ENCODE results near the gene CARF. TPM values are rescaled to one million over a fixed set of nuclear protein-coding genes. Genes with fewer than 3 reads are reported as not detected.

The CARF gene
- polyA plus RNA-seq, 1 of the 3 experiments (the other 2 are of a cell fraction), result 4.6 TPM

DNA sequence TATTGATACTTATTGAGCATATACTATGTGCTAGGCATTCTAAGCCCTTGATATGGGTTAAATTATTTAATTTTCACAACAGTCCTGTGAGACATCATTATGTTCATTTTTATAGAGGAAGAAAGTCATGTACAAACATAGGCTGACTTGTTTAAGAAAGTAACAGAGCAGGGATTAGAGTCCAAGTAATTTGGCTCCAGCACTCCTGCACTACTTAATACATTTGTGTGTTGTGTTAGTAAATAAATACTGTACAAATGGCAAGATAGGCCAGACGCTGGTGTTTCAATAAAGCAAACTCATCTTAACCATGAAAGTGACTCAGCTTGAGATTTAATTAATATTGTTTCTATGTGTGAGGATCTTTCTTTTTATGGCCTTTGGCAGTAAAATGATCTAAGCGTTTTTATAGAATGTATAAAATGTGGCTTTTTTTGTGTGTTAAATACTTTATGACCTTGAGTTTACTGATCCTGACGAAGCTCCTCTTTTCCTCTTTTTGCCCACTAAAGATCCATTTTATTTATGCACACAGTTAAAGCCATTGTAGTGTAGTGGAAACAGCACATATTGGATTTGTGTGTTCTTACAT is 123.9 kb downstream of the CARF start:
- CTCF ChIA-PET, result interaction anchor here (1.1 kb wide), 1 partner anchor 10 kb away, joined by 4 read pairs; no protein-coding TSS in a partner anchor
- Histone ChIP-seq H4K20me1 (ENCODE audit: insufficient read depth) (no peaks in the 10 kb centered on the region), H3K9ac (no peak overlapping the region), H3K27ac (ENCODE audit: low read depth in 2 of 2, low read length in 1 of 2) (no peak overlapping the region), H3K4me3 (ENCODE audit: low read depth in 2 of 2, low read length in 1 of 2) (no peak overlapping the region), H3K36me3 (replicated peaks in 1 of 2; ENCODE audit: control insufficient read depth in 1 of 2, insufficient read depth in 2 of 2, low read length in 1 of 2) (peaks cover 0 to 3% of the 10 kb centered on the region in 2 experiments), H3K79me2 (ENCODE audit: insufficient read depth) (peaks cover 65% of the 10 kb centered on the region; the same call in 1 of the 2 replicates), H2AFZ (ENCODE audit: low read depth) (no peak overlapping the region), H3K9me3 (no peaks in the 10 kb centered on the region), H3K4me1 (ENCODE audit: control insufficient read depth in 1 of 2, insufficient read depth in 2 of 2, low read depth in 1 of 2, low read length in 1 of 2) (no peaks in the 10 kb centered on the region; a peak in 1 of 4 replicates), H3K27me3 (ENCODE audit: insufficient read depth) (no peaks in the 10 kb centered on the region), H3K9me2 (no peaks in the 10 kb centered on the region), H3F3A (replicated peaks; ENCODE audit: insufficient read depth) (peaks cover 3% of the 10 kb centered on the region), H3K4me2 (no peak overlapping the region)
- POLR2A ChIA-PET, result no interaction called here
- DNase-seq, result no peak
- TF ChIP-seq JUND (IDR thresholded peaks at IDR 0.05) (no peak), TEAD4 (IDR thresholded peaks at IDR 0.05; ENCODE audit: borderline replicate concordance, insufficient read depth) (no peak), TAF1 (IDR thresholded peaks at IDR 0.05; ENCODE audit: borderline replicate concordance, low read depth, low read length) (no peak), GATA2 (CRISPR knock-in tag; IDR thresholded peaks at IDR 0.05) (no peak), FOSL2 (IDR thresholded peaks at IDR 0.05; ENCODE audit: borderline replicate concordance, low read depth) (no peak), RFX5 (IDR thresholded peaks at IDR 0.05; ENCODE audit: low read length) (no peak), MXI1 (IDR thresholded peaks at IDR 0.05; ENCODE audit: low read depth, low read length) (no peak), RCOR1 (IDR thresholded peaks at IDR 0.05; ENCODE audit: low read length) (no peak), RXRA (IDR thresholded peaks at IDR 0.05; ENCODE audit: borderline replicate concordance, low read depth) (no peak)
- TF ChIP-seq, protein P1, sequence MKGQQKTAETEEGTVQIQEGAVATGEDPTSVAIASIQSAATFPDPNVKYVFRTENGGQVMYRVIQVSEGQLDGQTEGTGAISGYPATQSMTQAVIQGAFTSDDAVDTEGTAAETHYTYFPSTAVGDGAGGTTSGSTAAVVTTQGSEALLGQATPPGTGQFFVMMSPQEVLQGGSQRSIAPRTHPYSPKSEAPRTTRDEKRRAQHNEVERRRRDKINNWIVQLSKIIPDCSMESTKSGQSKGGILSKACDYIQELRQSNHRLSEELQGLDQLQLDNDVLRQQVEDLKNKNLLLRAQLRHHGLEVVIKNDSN (IDR thresholded peaks at IDR 0.05; ENCODE audit: borderline replicate concordance, low read depth), result no peak
- TF ChIP-seq, protein P2, sequence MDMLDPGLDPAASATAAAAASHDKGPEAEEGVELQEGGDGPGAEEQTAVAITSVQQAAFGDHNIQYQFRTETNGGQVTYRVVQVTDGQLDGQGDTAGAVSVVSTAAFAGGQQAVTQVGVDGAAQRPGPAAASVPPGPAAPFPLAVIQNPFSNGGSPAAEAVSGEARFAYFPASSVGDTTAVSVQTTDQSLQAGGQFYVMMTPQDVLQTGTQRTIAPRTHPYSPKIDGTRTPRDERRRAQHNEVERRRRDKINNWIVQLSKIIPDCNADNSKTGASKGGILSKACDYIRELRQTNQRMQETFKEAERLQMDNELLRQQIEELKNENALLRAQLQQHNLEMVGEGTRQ (IDR thresholded peaks at IDR 0.05; ENCODE audit: borderline replicate concordance, low read depth, low read length), result no peak
- 86% methylated on average over 3 of the region's 3 CpGs for WGBS (ENCODE audit: low lambda C conversion rate)

Small RNA genes within 50 kb of the gene (small RNA-seq; reads per million reads assigned to genes)
- 0 reads per million in 7 experiments for gene AC010900.2

Other genes with a start within 250 kb of the CARF start
- 3.7 and 5.9 TPM in 2 replicates for gene ICA1L, start 40.5 kb upstream of the CARF start, polyA plus RNA-seq (2012; rRNA removed)
- 21.2 and 41.0 TPM in 2 replicates for gene WDR12, start 602 bp upstream of the CARF start, polyA plus RNA-seq (2012; rRNA removed)
- gene NBEAL1, start 102.6 kb downstream of the CARF start, polyA plus RNA-seq (2012; rRNA removed), result 3.3 and 6.2 TPM in 2 replicates

Data from SK-N-SH (cell line).